Measurements from ENCODE around the gene NRN1.
"Not testable (repeated sequence)": the region's sequence is repeated elsewhere in the genome, so short reads cannot be mapped to it uniquely, and the experiment has no call there.

The NRN1 gene

GRCh38 chr6:6006428-6007365 is at the start of gene NRN1:
TSS of gene NRN1 (minus strand) at chr6:6006925. CDS start at chr6:6006749, 176 bp downstream.
- DNase-seq (ENCODE audit: low read depth), result no peak

- no peak for DNase-seq (ENCODE audit: low read depth)
Measured at GRCh38 chr6:6052216-6052615, 45.5 kb upstream of the NRN1 start.

- DNase-seq (ENCODE audit: low read depth), result no peak
Measured at GRCh38 chr6:6046716-6047115, 40.0 kb upstream of the NRN1 start.

- DNase-seq (ENCODE audit: low read depth), result no peak
Measured at GRCh38 chr6:6039946-6040509, 33.3 kb upstream of the NRN1 start.

- no peak for DNase-seq (ENCODE audit: low read depth)
Measured at GRCh38 chr6:6037179-6037578, 30.5 kb upstream of the NRN1 start.

- DNase-seq (ENCODE audit: low read depth), result no peak
Measured at GRCh38 chr6:6033858-6034257, 27.1 kb upstream of the NRN1 start.

GRCh38 chr6:6026513-6027205 is 19.9 kb upstream of the NRN1 start:
- no peak for DNase-seq (ENCODE audit: low read depth)

- DNase-seq (ENCODE audit: low read depth), result no peak
Measured at GRCh38 chr6:6025736-6026135, 19.0 kb upstream of the NRN1 start.

GRCh38 chr6:6024220-6024619 is 17.5 kb upstream of the NRN1 start:
- DNase-seq (ENCODE audit: low read depth), result no peak

GRCh38 chr6:6022841-6023240 is 16.1 kb upstream of the NRN1 start:
- DNase-seq (ENCODE audit: low read depth), result not testable (repeated sequence)

GRCh38 chr6:6008648-6009421 is 2.1 kb upstream of the NRN1 start:
- no peak for DNase-seq (ENCODE audit: low read depth)

GRCh38 chr6:6008089-6008647 is 1.4 kb upstream of the NRN1 start:
- DNase-seq (ENCODE audit: low read depth), result no peak

- no peak for DNase-seq (ENCODE audit: low read depth)
Measured at GRCh38 chr6:6007366-6008088, 802 bp upstream of the NRN1 start.

GRCh38 chr6:6006006-6006427 is 708 bp downstream of the NRN1 start:
- no peak for DNase-seq (ENCODE audit: low read depth)

- DNase-seq (ENCODE audit: low read depth), result no peak
Measured at GRCh38 chr6:6005051-6006005, 1.4 kb downstream of the NRN1 start.

GRCh38 chr6:6004390-6004995 is 2.2 kb downstream of the NRN1 start:
- no peak for DNase-seq (ENCODE audit: low read depth)

- DNase-seq (ENCODE audit: low read depth), result no peak
Measured at GRCh38 chr6:6003621-6004366, 2.9 kb downstream of the NRN1 start.

GRCh38 chr6:6002848-6003620 is 3.7 kb downstream of the NRN1 start:
- DNase-seq (ENCODE audit: low read depth), result no peak

Data from activated T-helper 9 cell treated with anti-CD3 and anti-CD28 coated beads, Interleukin-2, amount 50 U/mL, for 16 hours (primary cell).